G401 (cell line): ENCODE measurements around the gene MORN3. TPM values are rescaled to one million over a fixed set of nuclear protein-coding genes. Genes with fewer than 3 reads are reported as not detected.
"Not testable (repeated sequence)": the region's sequence is repeated elsewhere in the genome, so short reads cannot be mapped to it uniquely, and the experiment has no call there.

Source experiments
- DNase-seq: peaks from one replicate; pipeline ENCODE4 v3.0.0-alpha.2; 2015; ENCODE audit warnings: low spot score
- in situ Hi-C: cut with HindIII; loops from 2 replicates; pipeline ENCODE4 v1.10.0; 2016; ENCODE audit warnings: low sequenced_read_pairs, mixed read lengths
- total RNA-seq: library from RNA; depleted of rRNA; stranded (reverse); fragments of >200 nt; shearing (Covaris generic); gene quantifications from 2 replicates; pipeline ENCODE4 v1.2.3, GENCODE V29; 2014

MORN3 gene
- total RNA-seq, 1 experiment from 2014 or later = 0.41 TPM

DNA sequence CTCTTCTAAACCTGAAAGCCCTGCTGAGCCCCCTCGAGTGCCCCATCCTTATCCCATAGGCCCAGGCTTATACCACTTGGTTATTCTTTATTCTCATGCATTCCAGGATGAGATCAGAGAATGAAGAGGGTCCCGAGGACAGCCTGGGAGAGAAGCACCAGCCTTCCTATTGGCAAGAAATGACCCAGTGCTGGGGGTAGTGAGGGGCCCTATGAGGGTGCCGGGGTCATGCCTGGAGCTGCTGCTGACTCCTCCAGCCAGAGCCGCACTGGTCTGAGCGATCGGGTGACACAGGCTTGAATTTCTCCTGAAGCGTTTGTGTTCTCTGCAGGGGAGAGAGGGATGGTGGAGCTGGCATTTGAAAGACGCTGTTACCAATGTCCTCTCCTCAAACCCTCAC, 18.1 kb downstream of the MORN3 start:
- in situ Hi-C loops = no loop called here
- DNase-seq = no peak

DNA sequence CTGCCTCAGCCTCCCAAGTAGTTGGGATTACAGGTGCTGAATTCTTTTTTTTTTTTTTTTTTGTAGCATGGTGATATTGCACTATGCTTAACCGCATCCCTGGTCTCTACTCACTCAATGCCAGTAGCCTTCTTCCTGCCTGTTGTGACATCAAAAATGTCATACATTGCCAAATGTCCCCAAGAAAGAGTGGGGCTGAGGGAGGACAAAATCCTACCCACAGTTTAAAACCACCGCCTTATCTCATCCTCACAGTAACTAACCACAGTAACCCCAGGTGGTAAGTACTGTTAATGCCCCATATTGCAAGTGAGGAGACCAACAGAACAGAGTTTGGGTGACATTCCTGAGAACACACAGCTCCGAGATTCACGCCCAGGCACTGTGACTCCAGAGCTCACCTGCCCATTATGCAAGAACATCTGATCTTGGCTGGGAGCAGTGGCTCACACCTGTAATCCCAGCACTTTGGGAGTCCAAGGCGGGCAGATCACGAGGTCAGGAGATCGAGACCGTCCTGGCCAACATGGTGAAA, 19.6 kb downstream of the MORN3 start:
- in situ Hi-C loops = no loop called here
- no peak for DNase-seq

DNA sequence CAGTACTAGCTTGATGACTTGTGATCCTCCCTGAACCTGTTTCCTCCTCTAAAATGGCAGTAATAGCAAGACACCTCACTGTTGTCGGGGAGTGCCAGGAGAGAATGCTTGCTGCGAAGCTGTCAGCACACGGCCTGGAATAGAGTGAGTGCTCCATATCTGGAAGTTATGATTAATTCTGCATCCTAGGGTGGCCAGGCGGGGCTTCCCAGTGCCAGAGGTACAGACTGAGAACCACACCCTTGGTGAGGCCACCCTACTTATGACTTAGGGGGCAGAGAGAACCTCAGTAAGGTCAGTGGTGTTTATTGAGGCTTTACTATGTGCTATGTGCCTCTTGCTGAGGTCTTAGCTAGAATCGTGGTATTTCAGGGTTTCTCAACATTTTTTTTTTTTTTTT, 20.1 kb downstream of the MORN3 start:
- DNase-seq = no peak
- in situ Hi-C loops = no loop called here

DNA sequence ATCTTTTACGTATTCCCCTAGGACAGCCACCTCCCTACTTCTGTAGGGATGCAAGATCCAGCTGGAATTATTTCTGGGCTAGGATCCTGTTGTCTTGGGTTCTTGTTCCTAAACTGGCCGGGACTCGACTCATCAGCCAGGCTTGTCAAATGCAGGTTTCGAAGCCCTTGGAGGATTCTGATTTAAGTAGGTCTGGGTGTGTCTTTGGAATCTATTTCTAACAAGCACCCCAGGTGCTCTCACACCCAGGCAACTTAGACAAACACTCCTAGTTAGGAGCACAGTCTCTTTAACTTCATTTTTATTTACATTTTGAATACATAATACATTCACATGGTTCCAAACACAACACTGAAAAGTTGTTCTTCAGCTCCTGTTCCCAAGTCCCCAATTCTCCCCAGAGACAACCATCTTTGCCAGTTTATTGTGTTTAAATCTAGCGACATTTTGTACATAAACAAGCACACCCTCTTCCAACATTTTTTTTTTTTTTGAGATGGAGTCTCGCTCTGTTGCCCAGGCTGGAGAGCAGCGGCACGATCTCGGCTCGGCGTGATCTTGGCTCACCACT, 20.9 kb downstream of the MORN3 start:
- no peak for DNase-seq
- in situ Hi-C loops = no loop called here

DNA sequence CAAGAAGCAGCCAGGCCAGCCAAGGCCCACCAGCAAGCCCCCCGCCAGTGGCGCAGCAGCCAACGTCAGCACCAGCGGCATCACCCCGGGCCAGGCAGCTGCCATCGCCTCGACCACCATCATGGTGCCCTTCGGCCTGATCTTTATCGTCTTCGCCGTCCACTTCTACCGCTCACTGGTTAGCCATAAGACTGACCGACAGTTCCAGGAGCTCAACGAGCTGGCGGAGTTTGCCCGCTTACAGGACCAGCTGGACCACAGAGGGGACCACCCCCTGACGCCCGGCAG, 28.2 kb downstream of the MORN3 start:
- no peak for DNase-seq
- in situ Hi-C loops = no loop called here

DNA sequence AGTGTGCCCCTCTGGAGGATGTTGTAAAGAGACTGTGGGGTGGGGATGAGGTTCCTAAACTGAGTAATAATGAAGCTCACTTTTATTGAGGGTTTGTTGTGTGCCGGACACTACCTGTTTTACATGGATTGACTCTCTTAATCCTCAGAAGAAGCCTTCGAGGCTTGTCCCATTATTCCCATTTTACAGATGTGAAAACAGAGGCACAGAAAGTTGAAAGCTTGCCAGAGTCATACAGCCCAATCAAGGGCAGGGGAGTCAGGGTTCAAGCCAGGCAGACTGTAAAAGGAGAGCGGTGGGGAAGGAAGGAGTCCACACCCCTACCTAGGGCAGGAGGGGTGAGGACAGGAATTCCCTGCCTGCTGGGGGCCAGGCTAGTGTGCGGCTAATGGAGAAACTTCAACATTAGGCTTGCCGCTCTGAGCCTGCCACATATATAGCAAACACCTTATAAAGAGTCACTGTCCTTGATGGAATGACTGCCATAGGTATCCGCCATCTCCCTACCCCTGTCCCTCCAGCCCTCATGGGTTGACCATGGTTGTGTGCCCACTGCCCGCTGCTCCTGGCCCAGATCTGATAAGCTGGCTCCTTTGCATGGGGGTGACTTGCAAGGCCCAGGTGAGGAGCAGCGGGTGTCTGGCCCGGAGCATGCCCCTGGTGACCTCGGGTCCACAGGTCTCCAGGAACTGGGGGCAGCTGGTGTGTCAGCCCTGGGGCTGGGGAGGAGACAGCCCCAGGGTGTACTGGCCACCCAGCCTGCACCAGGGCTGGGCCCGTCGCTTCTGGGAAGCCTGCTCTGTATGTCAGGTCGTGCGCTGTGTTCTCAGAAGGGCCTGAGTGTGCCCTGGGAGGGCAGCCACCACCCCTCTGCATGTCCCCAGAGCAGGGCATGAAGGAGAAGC, 30.9 kb downstream of the MORN3 start:
- no peak for DNase-seq
- in situ Hi-C loops = no loop called here

DNA sequence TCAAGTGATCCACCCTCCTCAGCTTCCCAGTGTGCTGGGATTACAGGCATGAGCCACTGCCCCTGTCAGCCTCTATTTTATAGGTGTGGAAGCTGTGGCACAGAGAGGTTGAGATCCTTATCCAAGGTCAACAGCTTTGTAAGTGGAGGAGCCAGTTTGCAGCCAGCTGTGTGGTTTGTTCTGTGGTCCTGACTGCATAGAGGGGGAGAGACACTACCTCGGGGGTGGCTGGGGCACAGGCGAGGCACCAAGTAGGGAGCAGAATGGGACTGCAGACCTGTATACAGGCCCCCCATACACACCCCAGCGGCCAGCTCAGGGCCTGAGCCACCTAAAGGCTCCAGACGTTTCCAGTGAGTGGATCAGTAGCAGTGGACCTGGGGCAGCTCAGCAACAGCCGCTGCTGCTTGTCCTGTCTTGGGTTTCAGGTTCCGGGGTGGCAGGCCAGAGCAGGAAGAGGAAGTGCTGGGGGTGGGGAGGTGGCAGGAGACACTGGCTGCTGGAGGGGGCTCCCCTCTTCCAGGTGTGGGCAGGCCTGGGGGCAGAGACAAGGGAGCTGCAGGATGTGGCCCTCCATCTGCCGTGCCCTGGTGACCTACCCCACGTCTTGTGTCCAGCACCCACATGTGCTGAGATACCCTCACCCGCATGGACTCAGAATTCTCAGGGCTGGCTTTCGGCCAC, 32.1 kb downstream of the MORN3 start:
- in situ Hi-C loops = no loop called here
- no peak for DNase-seq

DNA sequence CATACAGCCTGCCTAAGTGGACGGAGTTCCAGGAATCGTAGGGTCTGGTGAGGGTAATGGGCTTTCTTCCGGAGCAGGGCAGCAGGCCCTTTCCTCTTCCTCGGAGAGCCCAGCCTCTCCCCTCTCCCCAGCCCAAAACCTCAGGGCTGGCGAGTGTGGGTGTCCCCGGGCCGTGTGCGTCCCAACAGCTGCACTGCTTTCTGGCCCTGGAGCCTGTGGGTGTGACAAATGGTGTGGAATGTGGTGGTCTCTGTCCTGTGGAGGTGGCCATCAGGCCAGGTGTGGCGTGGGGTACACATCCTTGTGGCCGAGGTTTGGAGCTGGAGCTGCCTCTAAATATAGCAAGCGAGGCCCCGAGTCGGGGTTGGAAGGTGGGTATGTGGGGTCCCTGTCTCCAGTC, 34.6 kb downstream of the MORN3 start:
- in situ Hi-C loops = no loop called here
- DNase-seq = no peak

DNA sequence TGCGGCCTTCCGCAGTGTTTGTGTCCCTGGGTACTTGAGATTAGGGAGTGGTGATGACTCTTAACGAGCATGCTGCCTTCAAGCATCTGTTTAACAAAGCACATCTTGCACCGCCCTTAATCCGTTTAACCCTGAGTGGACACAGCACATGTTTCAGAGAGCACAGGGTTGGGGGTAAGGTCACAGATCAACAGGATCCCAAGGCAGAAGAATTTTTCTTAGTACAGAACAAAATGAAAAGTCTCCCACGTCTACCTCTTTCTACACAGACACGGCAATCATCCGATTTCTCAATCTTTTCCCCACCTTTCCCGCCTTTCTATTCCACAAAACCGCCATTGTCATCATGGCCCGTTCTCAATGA, 35.6 kb downstream of the MORN3 start:
- DNase-seq, in situ Hi-C loops: not testable (repeated sequence)

DNA sequence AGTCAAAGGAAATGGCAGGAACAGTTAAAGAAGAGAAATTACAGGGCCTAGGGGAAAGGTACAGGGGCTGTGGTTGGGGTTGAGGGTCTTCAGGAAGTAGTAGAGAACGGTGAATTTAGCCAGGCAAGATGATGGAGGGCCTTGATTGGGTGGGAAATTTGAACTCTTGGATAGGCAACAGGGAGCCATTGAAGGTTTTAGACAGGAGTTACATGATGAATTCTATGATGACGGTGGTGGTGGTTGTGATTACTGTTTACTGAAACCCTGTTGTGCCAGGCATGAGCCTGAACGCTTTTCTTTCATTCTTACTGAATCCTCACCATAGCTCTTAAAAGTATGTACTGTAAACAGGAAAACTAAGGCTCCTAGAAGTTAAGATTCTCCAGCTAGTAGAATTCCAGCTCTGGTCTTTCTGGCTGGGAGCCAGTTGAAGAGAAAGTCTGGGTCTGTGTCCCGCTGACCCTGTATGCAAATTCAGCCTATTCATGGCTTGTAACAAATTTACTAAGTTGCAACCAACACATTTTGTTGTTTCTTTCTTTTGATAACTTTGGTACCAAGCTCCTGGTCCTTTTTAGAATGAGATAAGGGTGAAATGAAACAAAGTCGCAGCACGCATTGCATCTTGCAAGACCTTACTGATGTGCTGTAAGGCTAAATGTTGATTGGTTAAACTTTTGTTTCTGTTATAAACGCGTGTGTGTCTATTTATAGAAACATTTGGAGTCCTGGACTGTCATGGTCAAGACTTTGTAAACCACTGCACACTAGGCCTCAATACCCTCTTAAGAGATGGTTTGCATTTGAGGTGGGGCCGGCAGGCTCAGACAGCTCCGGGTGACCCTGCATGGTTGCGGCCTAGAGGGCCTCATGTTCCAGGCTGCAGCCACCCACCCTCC, 37.1 kb downstream of the MORN3 start:
- DNase-seq = no peak
- in situ Hi-C loops = no loop called here

DNA sequence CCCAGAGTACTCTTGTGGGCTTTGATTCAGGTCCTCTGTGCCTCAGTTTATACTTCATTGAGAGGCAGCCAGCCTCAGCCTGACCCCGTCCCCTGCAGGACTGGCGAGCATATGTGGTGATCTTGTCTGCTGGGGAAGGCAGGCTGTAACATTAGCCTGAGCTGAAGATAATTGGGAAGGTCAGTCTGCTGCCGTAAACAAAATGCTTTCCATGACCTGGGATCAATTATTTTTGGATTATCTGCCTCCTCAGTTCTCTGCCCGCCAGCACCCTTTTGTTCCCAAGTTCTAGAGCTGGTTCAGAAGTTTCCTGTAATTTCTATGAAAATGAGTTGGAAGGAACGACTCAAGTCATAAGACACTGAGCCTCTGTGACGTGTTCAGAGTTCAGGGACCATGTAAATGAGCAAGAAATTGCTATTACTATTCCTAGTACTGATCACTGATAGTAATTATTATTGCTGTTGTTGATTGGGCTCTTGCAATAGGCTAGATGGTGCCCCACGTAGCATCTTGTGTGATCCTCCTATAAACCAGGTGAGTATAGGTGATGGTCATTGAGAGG, 38.6 kb downstream of the MORN3 start:
- DNase-seq = no peak
- in situ Hi-C loops = no loop called here

DNA sequence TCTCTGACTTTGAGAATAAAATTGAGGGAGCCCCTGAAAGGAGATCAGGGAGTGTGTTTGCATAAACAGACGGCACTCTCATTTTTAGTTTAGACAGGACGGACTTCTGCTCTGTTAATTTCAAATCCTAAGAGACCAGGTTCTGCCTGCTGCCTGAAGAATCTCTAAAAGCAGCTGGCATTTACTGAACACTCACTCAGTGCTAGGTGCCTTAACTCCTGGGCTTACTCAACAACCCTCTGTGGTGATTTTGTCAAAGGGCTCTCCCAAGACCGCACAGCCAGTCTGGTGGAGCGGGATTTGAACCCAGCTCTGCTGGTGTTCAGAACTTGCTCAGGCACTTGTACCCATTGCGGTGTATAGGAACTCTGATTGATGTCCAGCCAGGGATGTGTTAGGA, 40.9 kb downstream of the MORN3 start:
- in situ Hi-C loops = no loop called here
- DNase-seq = no peak

DNA sequence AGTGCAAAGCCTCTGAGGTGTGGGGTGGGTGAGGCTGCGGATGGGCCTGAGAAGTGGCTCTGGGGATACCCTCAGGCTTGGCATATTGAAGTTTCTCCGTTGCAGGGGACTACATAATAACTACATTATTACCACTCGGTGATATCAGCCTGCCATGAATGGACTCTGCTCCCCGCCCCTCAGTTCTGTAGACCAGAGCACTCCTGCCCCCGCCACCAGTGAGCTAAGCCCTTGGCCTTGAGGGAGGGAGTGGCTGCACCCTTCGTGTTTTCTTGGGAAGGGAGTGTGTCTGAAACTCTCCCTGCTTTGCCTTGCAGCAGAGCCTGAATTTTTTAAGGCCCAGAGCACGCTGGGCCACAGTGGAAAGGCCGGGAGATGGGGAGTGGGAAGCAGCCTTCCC, 41.4 kb downstream of the MORN3 start:
- in situ Hi-C loops = no loop called here
- DNase-seq = no peak

DNA sequence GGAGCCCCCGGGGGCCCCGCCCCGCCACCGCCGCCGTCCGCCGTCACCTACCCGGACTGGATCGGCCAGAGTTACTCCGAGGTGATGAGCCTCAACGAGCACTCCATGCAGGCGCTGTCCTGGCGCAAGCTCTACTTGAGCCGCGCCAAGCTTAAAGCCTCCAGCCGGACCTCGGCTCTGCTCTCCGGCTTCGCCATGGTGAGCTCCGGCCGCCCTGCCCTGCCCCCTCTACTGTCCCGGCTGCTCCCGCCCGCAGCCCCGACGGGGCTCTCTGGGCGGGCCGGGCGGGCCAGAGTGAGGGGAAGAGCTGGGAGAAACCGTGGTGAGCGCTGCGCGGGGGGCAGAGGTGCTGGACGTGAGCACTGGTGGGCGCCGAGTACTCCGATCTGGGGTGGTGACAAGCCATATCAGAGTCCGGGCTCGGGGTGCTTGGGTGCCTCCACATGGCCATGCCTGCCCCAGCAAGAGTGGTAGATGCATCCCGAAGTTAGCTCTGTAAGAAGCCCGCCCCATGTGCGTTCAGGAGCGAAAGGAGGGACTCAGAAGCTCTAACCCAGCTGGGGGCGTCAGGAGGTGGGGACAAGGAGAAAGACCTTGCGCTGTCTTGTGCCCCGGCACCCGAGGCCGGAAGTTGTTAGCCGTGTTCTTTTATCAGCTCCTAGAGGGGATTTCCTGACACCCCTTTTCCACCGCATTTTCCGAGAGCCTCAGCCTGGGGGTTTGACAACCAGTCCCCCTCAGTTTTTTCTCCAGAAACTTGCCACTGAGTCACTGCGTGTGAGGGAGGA, 42.4 kb downstream of the MORN3 start:
- in situ Hi-C loops = no loop called here
- peak; percentile 36 for DNase-seq

DNA sequence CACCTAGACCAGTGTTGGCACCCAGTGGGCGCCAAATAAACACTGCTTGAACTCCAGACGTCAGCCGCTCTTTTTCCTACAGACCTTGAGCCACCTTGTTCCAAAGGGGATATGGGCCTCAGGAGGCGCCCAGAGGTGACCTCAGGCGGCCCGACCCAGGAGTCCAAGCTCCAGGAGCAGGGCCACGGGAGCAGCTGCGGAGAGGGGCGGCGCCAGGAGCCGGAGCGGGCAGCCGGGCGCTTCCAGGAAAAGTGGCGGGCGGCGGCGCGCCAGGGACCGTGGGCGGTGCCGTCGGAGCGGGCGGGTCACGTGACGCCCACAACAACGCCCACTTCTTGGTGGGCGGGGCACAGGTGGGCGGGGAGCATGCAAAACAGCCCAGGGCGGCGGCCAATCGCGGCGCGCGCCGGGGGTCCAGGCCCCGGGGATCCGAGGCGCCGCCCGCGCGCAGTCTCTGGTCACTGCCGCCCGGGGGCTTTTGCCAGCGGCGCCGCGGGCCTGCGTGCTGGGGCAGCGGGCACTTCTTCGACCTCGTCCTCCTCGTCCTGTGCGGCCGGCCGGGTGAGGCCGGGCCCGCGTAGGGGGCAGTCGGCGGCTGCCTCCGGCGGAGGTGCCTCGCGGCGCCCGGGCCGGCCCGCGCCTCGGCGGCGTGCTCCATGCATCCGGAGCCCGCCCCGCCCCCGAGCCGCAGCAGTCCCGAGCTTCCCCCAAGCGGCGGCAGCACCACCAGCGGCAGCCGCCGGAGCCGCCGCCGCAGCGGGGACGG, 43.2 kb downstream of the MORN3 start, which contains the start of gene ORAI1:
Gene ORAI1 (plus strand): TSS at position 444 of the 766 bp plus-strand sequence.
- DNase-seq = peak; percentile 82

DNA sequence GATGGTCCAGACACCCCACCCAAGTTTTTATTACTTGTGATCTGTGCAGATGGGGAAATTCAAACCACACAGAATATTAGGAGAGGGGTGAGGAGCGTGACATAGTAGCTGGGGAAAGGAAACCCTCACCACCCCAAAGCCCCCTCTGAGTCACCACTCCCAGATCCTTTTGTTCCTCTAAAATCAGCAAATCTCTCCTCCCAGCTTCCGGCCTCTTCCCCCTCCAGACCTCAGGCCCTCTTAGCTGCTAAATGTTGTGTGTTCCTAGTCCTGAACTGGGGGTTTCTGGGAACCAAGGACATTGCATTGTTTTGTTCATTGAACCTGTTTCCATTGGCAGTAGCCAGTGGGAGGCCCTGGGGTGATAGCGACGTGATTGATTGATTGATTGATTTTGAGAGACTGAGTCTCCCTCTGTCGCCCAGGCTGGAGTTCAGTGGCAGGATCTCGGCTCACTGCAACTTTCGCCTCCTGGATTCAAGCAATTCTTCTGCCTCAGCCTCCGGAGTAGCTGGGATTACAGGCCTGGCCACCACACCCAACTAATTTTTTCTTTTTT, 49.0 kb downstream of the MORN3 start:
- in situ Hi-C loops = no loop called here
- DNase-seq = no peak

More for the DNA sequence above, 43.2 kb downstream of the MORN3 start, which contains the start of gene ORAI1:
- in situ Hi-C loops = no loop called here

DNA sequence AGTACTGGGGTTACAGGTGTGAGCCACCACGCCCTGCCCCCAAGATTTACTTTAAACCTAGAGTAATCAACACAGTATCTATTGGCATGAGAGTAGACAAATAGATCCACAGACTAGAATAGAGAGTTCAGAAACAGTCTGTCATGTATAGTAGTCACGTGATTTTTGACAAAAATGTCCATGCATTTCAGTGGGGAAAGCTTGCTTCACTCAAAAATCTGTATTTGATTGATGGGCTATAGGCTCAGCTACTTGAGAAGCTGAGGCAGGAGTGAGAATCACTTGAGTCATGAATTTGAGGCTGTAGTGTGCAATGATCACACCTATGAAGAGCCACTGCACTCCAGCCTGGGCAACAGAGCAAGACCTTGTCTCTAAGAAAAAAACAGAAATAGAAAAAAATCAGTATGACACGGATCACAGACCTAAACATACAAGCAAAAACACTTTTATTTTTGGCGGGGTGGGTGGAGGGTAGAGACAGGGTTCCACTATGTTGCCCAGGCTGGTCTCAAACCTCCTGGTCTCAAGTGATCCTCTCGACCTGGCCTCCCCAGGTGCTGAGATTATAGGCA, 50.7 kb downstream of the MORN3 start:
- in situ Hi-C loops = no loop called here
- no peak for DNase-seq
